ENCODE data around the gene CCDC47. TPM values are rescaled to one million over a fixed set of nuclear protein-coding genes. Genes with fewer than 3 reads are reported as not detected.
A peak's percentile ranks its signal among the peaks of the same experiment; 100 is the strongest.

The CCDC47 gene
- total RNA-seq, 1 donor from 2014 or later = 92.8 TPM

DNA sequence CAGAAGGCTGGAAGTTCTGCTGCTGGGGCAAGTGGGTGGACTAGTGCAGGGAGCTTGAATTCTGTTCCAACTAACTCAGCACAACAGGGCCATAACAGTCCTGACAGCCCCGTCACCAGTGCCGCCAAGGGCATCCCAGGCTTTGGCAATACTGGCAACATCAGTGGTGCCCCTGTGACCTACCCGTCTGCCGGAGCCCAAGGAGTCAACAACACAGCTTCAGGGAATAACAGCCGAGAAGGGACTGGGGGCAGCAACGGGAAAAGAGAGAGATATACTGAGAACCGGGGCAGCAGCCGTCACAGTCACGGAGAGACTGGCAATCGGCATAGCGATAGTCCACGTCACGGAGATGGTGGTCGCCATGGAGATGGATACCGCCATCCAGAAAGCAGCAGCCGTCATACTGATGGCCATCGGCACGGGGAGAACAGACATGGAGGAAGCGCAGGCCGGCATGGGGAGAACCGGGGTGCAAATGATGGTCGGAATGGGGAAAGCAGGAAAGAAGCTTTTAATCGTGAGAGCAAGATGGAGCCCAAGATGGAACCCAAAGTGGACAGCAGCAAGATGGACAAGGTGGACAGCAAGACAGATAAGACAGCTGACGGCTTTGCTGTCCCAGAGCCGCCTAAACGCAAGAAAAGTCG lies 44.5 kb upstream of the CCDC47 start:
- peak overlapping the region; percentile 9 for H3K27ac Mint-ChIP-seq (ENCODE audit: unreplicated experiment)
- H3K4me1 Mint-ChIP-seq (ENCODE audit: low read depth, unreplicated experiment) = peaks cover 2% of the 10 kb centered on the region
- H4K20me1 ChIP-seq (ENCODE audit: insufficient read depth, low read length) = peaks cover 67% of the 10 kb centered on the region
- no peaks in the 10 kb centered on the region for H3K27me3 Mint-ChIP-seq (ENCODE audit: low read depth, unreplicated experiment)
- no peak overlapping the region for H3K4me3 Mint-ChIP-seq (ENCODE audit: unreplicated experiment)
- no peak for DNase-seq (ENCODE audit: low read depth)
- TF ChIP-seq, protein P1, sequence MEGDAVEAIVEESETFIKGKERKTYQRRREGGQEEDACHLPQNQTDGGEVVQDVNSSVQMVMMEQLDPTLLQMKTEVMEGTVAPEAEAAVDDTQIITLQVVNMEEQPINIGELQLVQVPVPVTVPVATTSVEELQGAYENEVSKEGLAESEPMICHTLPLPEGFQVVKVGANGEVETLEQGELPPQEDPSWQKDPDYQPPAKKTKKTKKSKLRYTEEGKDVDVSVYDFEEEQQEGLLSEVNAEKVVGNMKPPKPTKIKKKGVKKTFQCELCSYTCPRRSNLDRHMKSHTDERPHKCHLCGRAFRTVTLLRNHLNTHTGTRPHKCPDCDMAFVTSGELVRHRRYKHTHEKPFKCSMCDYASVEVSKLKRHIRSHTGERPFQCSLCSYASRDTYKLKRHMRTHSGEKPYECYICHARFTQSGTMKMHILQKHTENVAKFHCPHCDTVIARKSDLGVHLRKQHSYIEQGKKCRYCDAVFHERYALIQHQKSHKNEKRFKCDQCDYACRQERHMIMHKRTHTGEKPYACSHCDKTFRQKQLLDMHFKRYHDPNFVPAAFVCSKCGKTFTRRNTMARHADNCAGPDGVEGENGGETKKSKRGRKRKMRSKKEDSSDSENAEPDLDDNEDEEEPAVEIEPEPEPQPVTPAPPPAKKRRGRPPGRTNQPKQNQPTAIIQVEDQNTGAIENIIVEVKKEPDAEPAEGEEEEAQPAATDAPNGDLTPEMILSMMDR (IDR thresholded peaks at IDR 0.05; ENCODE audit: insufficient read depth, low read depth, low read length) = no peak
- no peak for TF ChIP-seq EZH2 (IDR thresholded peaks at IDR 0.05; ENCODE audit: insufficient read depth, low read length)
- no peak overlapping the region for H3K4me3 ChIP-seq (ENCODE audit: insufficient read depth, low read depth, low read length)
- peaks cover 43% of the 10 kb centered on the region for H3K79me2 ChIP-seq (ENCODE audit: insufficient read depth, low read length)
- no peak overlapping the region for H2AFZ ChIP-seq (ENCODE audit: low read depth, low read length)
- no peaks in the 10 kb centered on the region for H3K9me3 ChIP-seq (ENCODE audit: insufficient read depth, low read depth, low read length)
- FAIRE-seq = no peak
- no peaks in the 10 kb centered on the region for H3K9me3 Mint-ChIP-seq (ENCODE audit: unreplicated experiment)
- H3K27ac ChIP-seq (ENCODE audit: low read depth, low read length) = no peak overlapping the region
- no peak overlapping the region for H3K9ac ChIP-seq (ENCODE audit: low read length)
- peaks cover 35% of the 10 kb centered on the region for H3K36me3 Mint-ChIP-seq (ENCODE audit: low read depth, unreplicated experiment)
- no peaks in the 10 kb centered on the region for H3K27me3 ChIP-seq (ENCODE audit: insufficient read depth, low read length)
- no peak overlapping the region for H3K4me2 ChIP-seq (ENCODE audit: low read length)
- no peaks in the 10 kb centered on the region for H3K4me1 ChIP-seq (ENCODE audit: insufficient read depth, low read length)
- H3K36me3 ChIP-seq (ENCODE audit: insufficient read depth, low read length) = peaks cover 87% of the 10 kb centered on the region

DNA sequence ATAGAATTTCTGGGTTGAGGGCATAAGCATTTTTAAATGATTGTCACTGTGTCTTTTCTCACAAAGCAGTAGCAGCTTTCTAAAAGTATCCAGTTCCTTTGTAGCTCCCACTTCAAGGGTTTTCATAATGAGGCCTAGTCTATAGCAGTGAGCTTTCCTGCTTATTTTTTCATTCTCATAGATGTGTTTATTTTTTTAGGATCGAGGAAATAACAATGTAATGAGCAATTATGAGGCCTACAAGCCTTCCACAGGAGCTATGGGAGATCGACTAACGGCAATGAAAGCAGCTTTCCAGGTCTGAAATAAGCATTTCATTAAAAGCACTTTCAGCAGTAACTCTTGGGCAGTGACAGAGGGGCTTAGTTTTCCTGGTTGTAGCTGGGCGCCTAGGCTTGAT lies 43.3 kb upstream of the CCDC47 start:
- no peak overlapping the region for H3K4me3 Mint-ChIP-seq (ENCODE audit: unreplicated experiment)
- H3K9me3 Mint-ChIP-seq (ENCODE audit: unreplicated experiment) = no peaks in the 10 kb centered on the region
- peaks cover 26% of the 10 kb centered on the region for H3K36me3 Mint-ChIP-seq (ENCODE audit: low read depth, unreplicated experiment)
- no peaks in the 10 kb centered on the region for H3K4me1 ChIP-seq (ENCODE audit: insufficient read depth, low read length)
- H3K79me2 ChIP-seq (ENCODE audit: insufficient read depth, low read length) = peaks cover 31% of the 10 kb centered on the region
- H3K4me2 ChIP-seq (ENCODE audit: low read length) = no peak overlapping the region
- H3K4me3 ChIP-seq (ENCODE audit: insufficient read depth, low read depth, low read length) = no peak overlapping the region
- no peaks in the 10 kb centered on the region for H3K4me1 Mint-ChIP-seq (ENCODE audit: low read depth, unreplicated experiment)
- TF ChIP-seq EZH2 (IDR thresholded peaks at IDR 0.05; ENCODE audit: insufficient read depth, low read length) = no peak
- TF ChIP-seq, protein P1 (IDR thresholded peaks at IDR 0.05; ENCODE audit: insufficient read depth, low read depth, low read length) = no peak
- H3K9me3 ChIP-seq (ENCODE audit: insufficient read depth, low read depth, low read length) = no peaks in the 10 kb centered on the region
- H3K27me3 ChIP-seq (ENCODE audit: insufficient read depth, low read length) = no peaks in the 10 kb centered on the region
- no peak overlapping the region for H3K27ac Mint-ChIP-seq (ENCODE audit: unreplicated experiment)
- peaks cover 62% of the 10 kb centered on the region for H4K20me1 ChIP-seq (ENCODE audit: insufficient read depth, low read length)
- no peak overlapping the region for H2AFZ ChIP-seq (ENCODE audit: low read depth, low read length)
- H3K27ac ChIP-seq (ENCODE audit: low read depth, low read length) = peak overlapping the region; percentile 7
- peak overlapping the region; percentile 20 for H3K9ac ChIP-seq (ENCODE audit: low read length)
- no peak for FAIRE-seq
- H3K27me3 Mint-ChIP-seq (ENCODE audit: low read depth, unreplicated experiment) = no peaks in the 10 kb centered on the region
- H3K36me3 ChIP-seq (ENCODE audit: insufficient read depth, low read length) = peaks cover 83% of the 10 kb centered on the region
- DNase-seq (ENCODE audit: low read depth) = no peak

DNA sequence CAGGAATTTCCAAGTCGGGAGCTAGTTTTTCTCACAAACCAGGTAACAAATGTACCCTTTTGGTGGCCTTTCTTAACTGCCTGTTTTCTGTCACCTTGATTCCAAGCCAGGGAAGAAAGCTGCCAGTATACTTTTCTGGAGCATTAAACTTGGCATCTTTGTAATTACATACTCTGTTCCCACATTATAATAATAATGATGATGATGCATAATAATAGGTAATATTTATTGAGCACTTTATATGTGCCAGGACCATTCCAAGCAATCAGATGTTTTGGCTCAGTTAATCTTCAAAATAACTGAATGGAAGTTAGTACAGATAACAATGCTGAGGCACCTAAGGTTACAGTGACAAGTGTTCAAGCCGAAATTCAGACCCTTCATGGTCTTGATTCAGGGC lies 42.7 kb upstream of the CCDC47 start:
- Histone ChIP-seq H3K9ac (ENCODE audit: low read length) (peak overlapping the region; percentile 20), H3K4me1 (ENCODE audit: insufficient read depth, low read length) (no peaks in the 10 kb centered on the region), H2AFZ (ENCODE audit: low read depth, low read length) (no peak overlapping the region), H3K4me2 (ENCODE audit: low read length) (no peak overlapping the region), H3K27ac (ENCODE audit: low read depth, low read length) (peak overlapping the region; percentile 7), H3K4me3 (ENCODE audit: insufficient read depth, low read depth, low read length) (no peak overlapping the region), H3K79me2 (ENCODE audit: insufficient read depth, low read length) (peaks cover 26% of the 10 kb centered on the region), H3K27me3 (ENCODE audit: insufficient read depth, low read length) (no peaks in the 10 kb centered on the region), H3K36me3 (ENCODE audit: insufficient read depth, low read length) (peaks cover 86% of the 10 kb centered on the region), H4K20me1 (ENCODE audit: insufficient read depth, low read length) (peaks cover 57% of the 10 kb centered on the region), H3K9me3 (ENCODE audit: insufficient read depth, low read depth, low read length) (no peaks in the 10 kb centered on the region)
- H3K27me3 Mint-ChIP-seq (ENCODE audit: low read depth, unreplicated experiment) = no peaks in the 10 kb centered on the region
- no peak overlapping the region for H3K4me3 Mint-ChIP-seq (ENCODE audit: unreplicated experiment)
- no peak overlapping the region for H3K27ac Mint-ChIP-seq (ENCODE audit: unreplicated experiment)
- H3K9me3 Mint-ChIP-seq (ENCODE audit: unreplicated experiment) = no peaks in the 10 kb centered on the region
- TF ChIP-seq EZH2 (IDR thresholded peaks at IDR 0.05; ENCODE audit: insufficient read depth, low read length) = no peak
- TF ChIP-seq, protein P1 (IDR thresholded peaks at IDR 0.05; ENCODE audit: insufficient read depth, low read depth, low read length) = no peak
- H3K4me1 Mint-ChIP-seq (ENCODE audit: low read depth, unreplicated experiment) = no peaks in the 10 kb centered on the region
- H3K36me3 Mint-ChIP-seq (ENCODE audit: low read depth, unreplicated experiment) = peaks cover 28% of the 10 kb centered on the region
- DNase-seq (ENCODE audit: low read depth) (no peak), FAIRE-seq (no peak)
